ENCODE results near the gene CD1D. TPM values are rescaled to one million over a fixed set of nuclear protein-coding genes. Genes with fewer than 3 reads are reported as not detected.
"Not testable (repeated sequence)": the region's sequence is repeated elsewhere in the genome, so short reads cannot be mapped to it uniquely, and the experiment has no call there.

Gene CD1D
- total RNA-seq, 1 donor from 2014 or later: not detected

GRCh38 chr1:158176399-158176798 is 4.3 kb upstream of the CD1D start:
- DNase-seq (ENCODE audit: low read depth, low spot score): no peak

GRCh38 chr1:158176849-158177699 is 3.6 kb upstream of the CD1D start:
- DNase-seq (ENCODE audit: low read depth, low spot score): not testable (repeated sequence)

GRCh38 chr1:158177700-158178450 is 2.8 kb upstream of the CD1D start:
- DNase-seq (ENCODE audit: low read depth, low spot score): no peak

GRCh38 chr1:158179301-158180041 is 1.2 kb upstream of the CD1D start:
- no peak for DNase-seq (ENCODE audit: low read depth, low spot score)

- DNase-seq (ENCODE audit: low read depth, low spot score): no peak
Measured at GRCh38 chr1:158181577-158181922, 855 bp downstream of the CD1D start.

- DNase-seq (ENCODE audit: low read depth, low spot score): no peak
Measured at GRCh38 chr1:158185770-158186169, 5.1 kb downstream of the CD1D start.

- DNase-seq (ENCODE audit: low read depth, low spot score): no peak
Measured at GRCh38 chr1:158186180-158186579, 5.5 kb downstream of the CD1D start.

- DNase-seq (ENCODE audit: low read depth, low spot score): no peak
Measured at GRCh38 chr1:158188611-158189010, 7.9 kb downstream of the CD1D start.

- DNase-seq (ENCODE audit: low read depth, low spot score): no peak
Measured at GRCh38 chr1:158189624-158190023, 8.9 kb downstream of the CD1D start.

- DNase-seq (ENCODE audit: low read depth, low spot score): no peak
Measured at GRCh38 chr1:158191299-158191698, 10.6 kb downstream of the CD1D start.

- no peak for DNase-seq (ENCODE audit: low read depth, low spot score)
Measured at GRCh38 chr1:158196461-158196860, 15.8 kb downstream of the CD1D start.

- no peak for DNase-seq (ENCODE audit: low read depth, low spot score)
Measured at GRCh38 chr1:158199849-158200248, 19.2 kb downstream of the CD1D start.

- no peak for DNase-seq (ENCODE audit: low read depth, low spot score)
Measured at GRCh38 chr1:158200527-158200926, 19.8 kb downstream of the CD1D start.

- peak; percentile 36 for DNase-seq (ENCODE audit: low read depth, low spot score)
Measured at GRCh38 chr1:158203693-158204457, 23.2 kb downstream of the CD1D start.

GRCh38 chr1:158204458-158204827 is 23.7 kb downstream of the CD1D start:
- DNase-seq (ENCODE audit: low read depth, low spot score): no peak

- no peak for DNase-seq (ENCODE audit: low read depth, low spot score)
Measured at GRCh38 chr1:158208586-158209116, 28.0 kb downstream of the CD1D start.

GRCh38 chr1:158212320-158212719 is 31.6 kb downstream of the CD1D start:
- no peak for DNase-seq (ENCODE audit: low read depth, low spot score)

GRCh38 chr1:158223445-158223844 is 42.8 kb downstream of the CD1D start:
- not testable (repeated sequence) for DNase-seq (ENCODE audit: low read depth, low spot score)

GRCh38 chr1:158227904-158228623 is 47.4 kb downstream of the CD1D start:
- DNase-seq (ENCODE audit: low read depth, low spot score): no peak

Measured in pulmonary artery endothelial cell (primary cell).